H9 (cell line): ENCODE results near the gene PRAME. TPM values are rescaled to one million over a fixed set of nuclear protein-coding genes. Genes with fewer than 3 reads are reported as not detected.

Experiments
- DNase-seq: peaks from one replicate; pipeline ENCODE4 v3.0.0-alpha.2; 2017
- H2AFZ ChIP-seq: one replicate; pipeline ENCODE4 v1.6.1; 2013; ENCODE audit warnings: mild to moderate bottlenecking, low read length, control low read depth, moderate library complexity
- H2AK5ac ChIP-seq: 2 replicates; pipeline ENCODE4 v1.6.1; 2013; ENCODE audit warnings: low read length, control low read depth, mixed read lengths; ENCODE audit not compliant: insufficient read length
- H2BK120ac ChIP-seq: one replicate; pipeline ENCODE4 v1.6.1; 2013; ENCODE audit warnings: low read depth, mild to moderate bottlenecking, low read length, control low read depth, inconsistent platforms; ENCODE audit not compliant: poor library complexity, severe bottlenecking
- H2BK12ac ChIP-seq: 2 replicates; pipeline ENCODE4 v1.6.1; 2013; ENCODE audit warnings: low read length, control low read depth, mixed read lengths, low read depth; ENCODE audit not compliant: insufficient read length
- H2BK15ac ChIP-seq: 2 replicates; pipeline ENCODE4 v1.6.1; 2013; ENCODE audit warnings: low read depth, low read length, control low read depth
- H2BK20ac ChIP-seq: one replicate; pipeline ENCODE4 v1.6.1; 2013; ENCODE audit warnings: low read depth, mild to moderate bottlenecking, low read length, control low read depth, inconsistent platforms; ENCODE audit not compliant: poor library complexity, severe bottlenecking
- H2BK5ac ChIP-seq: 2 replicates; pipeline ENCODE4 v1.6.1; 2013; ENCODE audit warnings: low read length, control low read depth, mixed read lengths; ENCODE audit not compliant: insufficient read length
- H3K14ac ChIP-seq: 2 replicates; pipeline ENCODE4 v1.6.1; 2013; ENCODE audit warnings: low read length, control low read depth; ENCODE audit not compliant: insufficient read depth
- H3K18ac ChIP-seq: 2 replicates; pipeline ENCODE4 v1.6.1; 2013; ENCODE audit warnings: low read depth, mild to moderate bottlenecking, mixed read lengths, low read length, control low read depth; ENCODE audit not compliant: insufficient read length
- H3K23ac ChIP-seq: 2 replicates; pipeline ENCODE4 v1.6.1; 2013; ENCODE audit warnings: low read length, control low read depth, mixed read lengths, low read depth; ENCODE audit not compliant: insufficient read length
- H3K23me2 ChIP-seq: 2 replicates; pipeline ENCODE4 v1.6.1; 2013; ENCODE audit warnings: low read depth, mild to moderate bottlenecking, mixed read lengths, low read length, control low read depth; ENCODE audit not compliant: insufficient read length, poor library complexity, severe bottlenecking
- H3K27ac ChIP-seq: 2 replicates; pipeline ENCODE4 v1.5.1; 2013; ENCODE audit warnings: low read length, control low read depth, mixed read lengths, low read depth; ENCODE audit not compliant: insufficient read length
- H3K27me3 ChIP-seq: 2 replicates; pipeline ENCODE4 v1.6.1; 2013; ENCODE audit warnings: low read length, control low read depth, inconsistent platforms; ENCODE audit not compliant: insufficient read depth
- H3K4ac ChIP-seq: 2 replicates; pipeline ENCODE4 v1.6.1; 2013; ENCODE audit warnings: low read depth, mild to moderate bottlenecking, control low read depth, inconsistent platforms, low read length, moderate library complexity
- H3K4me1 ChIP-seq: 2 replicates; pipeline ENCODE4 v1.6.1; 2013; ENCODE audit warnings: low read length, control low read depth, inconsistent platforms; ENCODE audit not compliant: insufficient read depth
- H3K4me2 ChIP-seq: 2 replicates; pipeline ENCODE4 v1.6.1; 2013; ENCODE audit warnings: low read length, control low read depth, mixed read lengths; ENCODE audit not compliant: insufficient read length, insufficient read depth
- H3K56ac ChIP-seq: 2 replicates; pipeline ENCODE4 v1.6.1; 2013; ENCODE audit warnings: low read depth, mild to moderate bottlenecking, mixed read lengths, low read length, control low read depth; ENCODE audit not compliant: insufficient read length
- H3K79me1 ChIP-seq: 2 replicates; pipeline ENCODE4 v1.6.1; 2013; ENCODE audit warnings: low read depth, mild to moderate bottlenecking, moderate library complexity, low read length, control low read depth, inconsistent platforms; ENCODE audit not compliant: insufficient read depth, poor library complexity, severe bottlenecking
- H3K79me2 ChIP-seq: 2 replicates; pipeline ENCODE4 v1.6.1; 2013; ENCODE audit warnings: low read length, control low read depth, inconsistent platforms; ENCODE audit not compliant: insufficient read depth
- H3K9ac ChIP-seq: 2 replicates; pipeline ENCODE4 v1.6.1; 2013; ENCODE audit warnings: low read length, control low read depth, mixed read lengths; ENCODE audit not compliant: insufficient read length; ENCODE audit errors: extremely low read depth
- H3K9me3 ChIP-seq: one replicate; pipeline ENCODE4 v1.6.1; 2013; ENCODE audit warnings: low read depth, low read length, inconsistent platforms; ENCODE audit not compliant: control insufficient read depth
- H3T11ph ChIP-seq: one replicate; pipeline ENCODE4 v1.6.1; 2013; ENCODE audit warnings: mild to moderate bottlenecking, low read length, control low read depth, inconsistent platforms
- H4K20me1 ChIP-seq: one replicate; pipeline ENCODE4 v1.6.1; 2013; ENCODE audit not compliant: control insufficient read depth, insufficient read length, insufficient read depth
- H4K5ac ChIP-seq: 2 replicates; pipeline ENCODE4 v1.6.1; 2013; ENCODE audit warnings: low read depth, mild to moderate bottlenecking, mixed read lengths, low read length, control low read depth; ENCODE audit not compliant: insufficient read length
- H4K8ac ChIP-seq: replicated peaks from 2 replicates; pipeline ENCODE4 v1.6.1; 2013; ENCODE audit warnings: low read length, control low read depth, mixed read lengths, low read depth; ENCODE audit not compliant: insufficient read length
- H4K91ac ChIP-seq: 2 replicates; pipeline ENCODE4 v1.6.1; 2013; ENCODE audit warnings: low read depth, mild to moderate bottlenecking, moderate library complexity, mixed read lengths, low read length, control low read depth; ENCODE audit not compliant: insufficient read length
- H3K27ac Mint-ChIP-seq, 3 experiments: 2 replicates in 2 of 3; 3 replicates in 1 of 3; pipeline ENCODE4 v1.8.0; 2020 to 2021; ENCODE audit warnings: mixed read lengths in 3 of 3, mild to moderate bottlenecking in 1 of 3, moderate library complexity in 1 of 3
- H3K27me3 Mint-ChIP-seq: 2 replicates; pipeline ENCODE4 v1.8.0; 2021; ENCODE audit warnings: low read depth, mild to moderate bottlenecking, moderate library complexity, mixed read lengths
- H3K36me3 Mint-ChIP-seq, 3 experiments: 2 replicates in 2 of 3; 3 replicates in 1 of 3; pipeline ENCODE4 v1.8.0; 2020 to 2021; ENCODE audit warnings: low read depth in 3 of 3, mixed read lengths in 3 of 3; ENCODE audit not compliant: insufficient read depth in 1 of 3
- H3K4me1 Mint-ChIP-seq, 2 experiments: 2 replicates each; pipeline ENCODE4 v1.8.0; 2020; ENCODE audit warnings: mixed read lengths in 2 of 2
- H3K4me3 Mint-ChIP-seq, 2 experiments: 2 replicates in 1 of 2; 3 replicates in 1 of 2; pipeline ENCODE4 v1.8.0; 2020 to 2021; ENCODE audit warnings: mild to moderate bottlenecking in 2 of 2, mixed read lengths in 2 of 2, moderate library complexity in 1 of 2
- H3K9me3 Mint-ChIP-seq, 2 experiments: 2 replicates in 1 of 2; 3 replicates in 1 of 2; pipeline ENCODE4 v1.8.0; 2020; ENCODE audit warnings: mild to moderate bottlenecking in 2 of 2, mixed read lengths in 2 of 2, moderate library complexity in 1 of 2
- CTCF ChIP-seq: fragments of 200-600 bp; sonication (generic); conservative IDR thresholded peaks from 3 replicates; pipeline ENCODE4 v1.8.0; 2021; ENCODE audit warnings: antibody characterized with exemption, mild to moderate bottlenecking
- WGBS: extraction: QIAGEN DNeasy Blood & Tissue Kit; methylation state at CpG from one replicate; pipeline ENCODE4 v1.1.7; 2013; ENCODE audit warnings: missing lambda C conversion rate, low lambda C conversion rate, mixed read lengths; ENCODE audit not compliant: insufficient read length; ENCODE audit errors: extremely low coverage; 5-methylcytosine and 5-hydroxymethylcytosine counted together
- total RNA-seq: library from RNA; stranded (reverse); gene quantifications from 2 replicates; pipeline ENCODE4 v1.2.1, GENCODE V29; 2021

The PRAME gene
- total RNA-seq, 1 experiment from 2014 or later: 0.31 TPM

GRCh38 chr22:22531770-22532546 is 27.1 kb downstream of the PRAME start:
- H3K79me2 ChIP-seq: no peaks in the 10 kb centered on the region
- H3K9me3 ChIP-seq: no peaks in the 10 kb centered on the region
- Mint-ChIP-seq H3K36me3 (no peaks in the 10 kb centered on the region), H3K4me3 (no peak overlapping the region), H3K27ac (no peak overlapping the region), H3K9me3 (no peaks in the 10 kb centered on the region), H3K27me3 (peaks cover 93% of the 10 kb centered on the region), H3K4me1 (no peaks in the 10 kb centered on the region)
- DNase-seq: no peak
- no peak overlapping the region for H3K23ac ChIP-seq
- no peaks in the 10 kb centered on the region for H3K23me2 ChIP-seq
- no peak overlapping the region for H4K91ac ChIP-seq
- H3K27me3 ChIP-seq: peaks cover 4% of the 10 kb centered on the region; the same call in 1 of the 2 replicates
- no peak overlapping the region for H3K4ac ChIP-seq
- no peak overlapping the region for H3K56ac ChIP-seq
- no peak overlapping the region for H2AK5ac ChIP-seq
- no peak overlapping the region for H3T11ph ChIP-seq
- H3K9ac ChIP-seq: no peak overlapping the region
- H3K14ac ChIP-seq: no peak overlapping the region
- H3K79me1 ChIP-seq: no peaks in the 10 kb centered on the region
- H2BK20ac ChIP-seq: no peak overlapping the region
- no peak overlapping the region for H2AFZ ChIP-seq
- H2BK5ac ChIP-seq: no peak overlapping the region
- H4K8ac ChIP-seq: no peak overlapping the region
- WGBS: no CpG with 5 or more reads among the region's 7 CpGs
- H2BK120ac ChIP-seq: no peak overlapping the region
- no peak overlapping the region for H2BK12ac ChIP-seq
- H4K5ac ChIP-seq: no peak overlapping the region
- H3K27ac ChIP-seq: no peak overlapping the region
- TF ChIP-seq CTCF: no peak
- no peaks in the 10 kb centered on the region for H4K20me1 ChIP-seq
- H3K18ac ChIP-seq: no peak overlapping the region
- H2BK15ac ChIP-seq: no peak overlapping the region
- H3K4me1 ChIP-seq: no peaks in the 10 kb centered on the region
- H3K4me2 ChIP-seq: no peak overlapping the region
